GM12878 (cell line): Measurements from ENCODE around the gene SDHAF2. TPM values are rescaled to one million over a fixed set of nuclear protein-coding genes. Genes with fewer than 3 reads are reported as not detected.

Experiments used
- ATAC-seq: fragments of 200-7000 bp; cut with Tn5 transposase; 3 replicates; pipeline ENCODE4 v1.9.1; 2020; ENCODE audit warnings: mild to moderate bottlenecking, moderate library complexity
- BruUV-seq: library from RNA; stranded (reverse); fragments of 400-500 nt; replicated peaks from 2 replicates; lab custom pipeline; 2021; lab: Mats Ljungman, UMichigan
- CTCF ChIA-PET: fragments of 300-600 bp; sonication (Branson Sonifier 250); formaldehyde crosslinking; extraction: SDS; loops from one replicate; lab custom pipeline; 2021; ENCODE audit warnings: inconsistent platforms; lab: Yijun Ruan, JAX
- POLR2A ChIA-PET: fragments of 350-600 bp; formaldehyde crosslinking; extraction: SDS; loops from one replicate; lab custom pipeline; 2021; ENCODE audit warnings: inconsistent platforms; lab: Charles Lee
- RAD21 ChIA-PET: fragments of 300-600 bp; sonication (Branson Sonifier 250); formaldehyde crosslinking; loops from one replicate; lab custom pipeline; 2023; ENCODE audit warnings: antibody characterized with exemption; ENCODE audit not compliant: unreplicated experiment; lab: Charles Lee
- SMC1A ChIA-PET: fragments of 300-600 bp; sonication (Branson Sonifier 250); formaldehyde crosslinking; loops from one replicate; lab custom pipeline; 2023; ENCODE audit not compliant: unreplicated experiment, uncharacterized antibody; lab: Charles Lee
- DNase-seq: peaks from one replicate; pipeline ENCODE4 v3.0.0-alpha.2; 2011; ENCODE audit warnings: low read depth, low spot score
- FAIRE-seq: peaks from 3 replicates; lab custom pipeline; 2011; peaks lifted over from hg19 to GRCh38; lab: Jason Lieb, UNC
- H2AFZ ChIP-seq: 2 replicates; pipeline ENCODE4 v1.6.0; 2011; ENCODE audit warnings: low read depth, low read length, control low read depth; ENCODE audit not compliant: control insufficient read depth
- H3K27ac ChIP-seq: 2 replicates; pipeline ENCODE4 v1.5.1; 2011; ENCODE audit warnings: control low read depth; ENCODE audit not compliant: control insufficient read depth, insufficient read depth
- H3K27me3 ChIP-seq, 2 experiments: replicated peaks in 1 of 2; 2 replicates each; pipeline versions ENCODE4 v1.6.0 to v1.6.1; 2011; ENCODE audit warnings: low read length in 1 of 2; ENCODE audit not compliant: control insufficient read depth in 2 of 2, insufficient read depth in 2 of 2
- H3K36me3 ChIP-seq, 2 experiments: 2 replicates each; pipeline ENCODE4 v1.5.1; 2011; ENCODE audit warnings: low read length in 1 of 2; ENCODE audit not compliant: control insufficient read depth in 2 of 2, insufficient read depth in 2 of 2
- H3K4me1 ChIP-seq: 2 replicates; pipeline ENCODE4 v1.6.1; 2011; ENCODE audit warnings: mild to moderate bottlenecking, low read length, moderate library complexity, mixed read lengths; ENCODE audit not compliant: control insufficient read depth, insufficient read depth
- H3K4me2 ChIP-seq: 2 replicates; pipeline ENCODE4 v1.6.0; 2011; ENCODE audit warnings: control low read depth; ENCODE audit not compliant: control insufficient read depth, insufficient read depth
- H3K4me3 ChIP-seq: fragments of 200-600 bp; sonication (generic); 2 replicates; pipeline ENCODE4 v1.5.1; 2016
- H3K79me2 ChIP-seq: 2 replicates; pipeline ENCODE4 v1.6.0; 2011; ENCODE audit warnings: low read length; ENCODE audit not compliant: control insufficient read depth, insufficient read depth
- H3K9ac ChIP-seq: 2 replicates; pipeline ENCODE4 v1.8.0; 2011; ENCODE audit warnings: low read length, control low read depth, mixed read lengths; ENCODE audit not compliant: control insufficient read depth, insufficient read depth
- H3K9me3 ChIP-seq: replicated peaks from 3 replicates; pipeline ENCODE4 v1.5.1; 2011; ENCODE audit warnings: mild to moderate bottlenecking, low read length; ENCODE audit not compliant: control insufficient read depth, insufficient read depth
- H4K20me1 ChIP-seq: 2 replicates; pipeline ENCODE4 v1.6.0; 2011; ENCODE audit not compliant: control insufficient read depth, insufficient read depth
- FOXM1 ChIP-seq: IDR thresholded peaks from 2 replicates; pipeline ENCODE4 v1.6.1; 2012; ENCODE audit warnings: low read depth, mild to moderate bottlenecking, inconsistent platforms, low read length, moderate library complexity
- GATAD2B ChIP-seq: fragments of 450-650 bp; conservative IDR thresholded peaks from 2 replicates; pipeline ENCODE4 v1.6.1; 2017; ENCODE audit warnings: low read depth, mild to moderate bottlenecking, moderate library complexity
- HDGF ChIP-seq: fragments of 450-650 bp; IDR thresholded peaks from 2 replicates; pipeline ENCODE4 v1.6.1; 2016; ENCODE audit warnings: antibody characterized with exemption
- IKZF1 ChIP-seq: fragments of 450-650 bp; conservative IDR thresholded peaks from 2 replicates; pipeline ENCODE4 v1.6.1; 2017; ENCODE audit warnings: antibody characterized with exemption, mild to moderate bottlenecking
- NBN ChIP-seq: fragments of 450-650 bp; IDR thresholded peaks from 2 replicates; pipeline ENCODE4 v1.6.1; 2016
- NRF1 ChIP-seq: conservative IDR thresholded peaks from 2 replicates; pipeline ENCODE4 v1.6.1; 2011; ENCODE audit warnings: mild to moderate bottlenecking, low read depth, low read length, improper control_type of control experiment
- SMAD1 ChIP-seq: fragments of 450-650 bp; IDR thresholded peaks from 2 replicates; pipeline ENCODE4 v1.6.1; 2018; ENCODE audit warnings: mild to moderate bottlenecking, low read depth; ENCODE audit not compliant: partially characterized antibody
- SMC3 ChIP-seq: IDR thresholded peaks from 2 replicates; pipeline ENCODE4 v1.6.1; 2011; ENCODE audit warnings: low read length, improper control_type of control experiment, borderline replicate concordance
- STAT1 ChIP-seq: fragments of 450-650 bp; conservative IDR thresholded peaks from 2 replicates; pipeline ENCODE4 v1.6.1; 2014; ENCODE audit warnings: antibody characterized with exemption, mild to moderate bottlenecking
- TCF7 ChIP-seq: IDR thresholded peaks from 2 replicates; pipeline ENCODE4 v1.6.1; 2014; ENCODE audit warnings: antibody characterized with exemption, borderline replicate concordance
- ZNF274 ChIP-seq: IDR thresholded peaks from one replicate; pipeline ENCODE4 v1.8.0; 2011; ENCODE audit not compliant: insufficient read length, insufficient read depth
- ZSCAN29 ChIP-seq: fragments of 450-650 bp; IDR thresholded peaks from 2 replicates; pipeline ENCODE4 v1.6.1; 2017; ENCODE audit warnings: mild to moderate bottlenecking, moderate library complexity
- ZZZ3 ChIP-seq: IDR thresholded peaks from 2 replicates; pipeline ENCODE4 v1.6.1; 2011; ENCODE audit warnings: low read depth; ENCODE audit not compliant: control insufficient read depth, insufficient read length
- WGBS: methylation state at CpG from one replicate; pipeline ENCODE4 v1.1.6; 2016; ENCODE audit warnings: low lambda C conversion rate; ENCODE audit not compliant: insufficient replicate concordance, insufficient coverage; ENCODE audit errors: missing lambda C conversion rate; 5-methylcytosine and 5-hydroxymethylcytosine counted together
- in situ Hi-C: fragments of 300-500 bp; cut with MboI; formaldehyde crosslinking; loops from 9 replicates; pipeline ENCODE4 v1.14.3; 2018; ENCODE audit warnings: mixed read lengths
- intact Hi-C: fragments of 100-400 bp; cut with micrococcal nuclease; formaldehyde crosslinking; loops from one replicate; pipeline ENCODE4 v1.14.2; 2022; ENCODE audit not compliant: unreplicated experiment
- polyA plus RNA-seq, 11 experiments: library from polyadenylated mRNA; depleted of rRNA in 4 of 11; unstranded in 6 of 11; stranded (reverse) in 5 of 11; fragments of >200 nt; fragmentation: Nextera tagmentation in 4 of 11; fragmentation: Illumina TruSeq in 1 of 11; extraction: Ambion mirVana in 4 of 11; extraction: Trizol in 1 of 11; gene quantifications; 1 replicate in 1 of 11; 2 replicates in 10 of 11; pipeline versions ENCODE4 v1.2.1 to v1.2.3, GENCODE V29; 2011 to 2016; ENCODE audit warnings: inconsistent platforms in 2 of 11, missing spikeins in 2 of 11, low read depth in 1 of 11
- total RNA-seq, 4 experiments: library from RNA; depleted of rRNA in 3 of 4; stranded (reverse); fragments of >200 nt in 3 of 4; fragmentation: Illumina TruSeq in 1 of 4; extraction: Trizol in 1 of 4; gene quantifications; 2 replicates each; pipeline versions ENCODE4 v1.2.1 to v1.2.3, GENCODE V29; 2013 to 2021
- TF ChIP-seq, protein P1 (sequence below): IDR thresholded peaks from 2 replicates; pipeline ENCODE4 v1.6.1; 2012; ENCODE audit warnings: low read length, inconsistent platforms
- TF ChIP-seq, protein P2 (sequence below): fragments of 450-650 bp; IDR thresholded peaks from 2 replicates; pipeline ENCODE4 v1.6.1; 2017; ENCODE audit warnings: borderline replicate concordance
- TF ChIP-seq, protein P3 (sequence below): fragments of 450-650 bp; formaldehyde crosslinking; IDR thresholded peaks from 2 replicates; pipeline ENCODE4 v1.4.0; 2022; ENCODE audit warnings: mild to moderate bottlenecking, moderate library complexity
- TF ChIP-seq, protein P4 (sequence below): fragments of 450-650 bp; IDR thresholded peaks from 2 replicates; pipeline ENCODE4 v1.6.1; 2018; ENCODE audit warnings: borderline replicate concordance, mild to moderate bottlenecking; ENCODE audit not compliant: partially characterized antibody

Gene SDHAF2
- total and polyA plus RNA-seq, 10 of the 15 experiments (the other 5 are each of a cell fraction or from before 2014, with no cell fraction given) = 30.6 to 160 (median 78.3) TPM

DNA sequence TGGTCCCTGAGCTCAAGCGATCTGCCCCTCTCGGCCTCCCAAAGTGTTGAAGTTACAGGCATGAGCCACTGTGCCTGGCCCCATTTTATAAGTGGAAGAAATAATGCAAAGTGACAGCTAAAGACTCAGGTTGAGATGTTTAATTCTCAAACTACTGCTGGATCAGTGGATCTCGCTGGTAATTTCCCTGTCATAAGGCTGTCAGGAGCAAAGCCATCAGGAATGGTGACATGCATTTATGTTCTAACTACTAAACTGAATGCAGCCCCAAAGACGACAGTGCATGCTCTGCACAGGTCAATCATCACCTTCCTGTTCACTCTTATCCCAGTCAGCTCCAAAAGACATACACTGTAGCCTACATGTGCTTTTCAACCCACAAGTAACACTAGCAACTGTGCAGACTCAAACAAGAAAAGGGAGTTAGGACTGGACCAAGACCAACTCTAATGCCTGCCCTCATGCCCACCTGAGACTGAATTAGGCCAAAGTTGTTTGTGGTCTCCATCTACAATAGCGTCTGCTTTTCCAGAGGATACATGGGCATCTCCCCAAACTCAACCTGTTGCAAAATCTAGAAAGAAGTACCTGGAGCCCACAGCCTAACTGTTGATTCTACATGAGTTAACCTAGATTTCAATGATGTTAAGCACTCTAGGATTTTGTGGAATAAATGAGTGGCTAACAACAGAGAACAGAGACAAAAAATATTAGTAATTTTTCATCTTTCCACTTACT is 22.8 kb upstream of the SDHAF2 start:
- RAD21 ChIA-PET = no interaction called here
- Histone ChIP-seq H3K79me2 (no peaks in the 10 kb centered on the region), H3K9ac (no peak overlapping the region), H3K9me3 (no peaks in the 10 kb centered on the region), H3K36me3 (peaks cover 33 to 52% of the 10 kb centered on the region in 2 experiments), H3K4me1 (no peaks in the 10 kb centered on the region), H3K4me3 (no peak overlapping the region), H2AFZ (no peak overlapping the region), H3K27me3 (no peaks in the 10 kb centered on the region), H3K4me2 (no peak overlapping the region), H4K20me1 (no peaks in the 10 kb centered on the region; the same call in 1 of the 2 replicates), H3K27ac (no peak overlapping the region)
- no peak for FAIRE-seq
- ATAC-seq = no peak
- DNase-seq = no peak
- POLR2A ChIA-PET = no interaction called here
- intact Hi-C loops = no loop called here
- in situ Hi-C loops = no loop called here
- no TSS peak for BruUV-seq
- SMC1A ChIA-PET = no interaction called here
- CTCF ChIA-PET = interaction anchor here (1.0 kb wide), 1 partner anchor 9 kb away, joined by 3 read pairs; no protein-coding TSS in a partner anchor
- 98% methylated on average over 5 of the region's 5 CpGs for WGBS
- TF ChIP-seq HDGF = no peak
- TF ChIP-seq SMC3 = no peak
- TF ChIP-seq, protein P1, sequence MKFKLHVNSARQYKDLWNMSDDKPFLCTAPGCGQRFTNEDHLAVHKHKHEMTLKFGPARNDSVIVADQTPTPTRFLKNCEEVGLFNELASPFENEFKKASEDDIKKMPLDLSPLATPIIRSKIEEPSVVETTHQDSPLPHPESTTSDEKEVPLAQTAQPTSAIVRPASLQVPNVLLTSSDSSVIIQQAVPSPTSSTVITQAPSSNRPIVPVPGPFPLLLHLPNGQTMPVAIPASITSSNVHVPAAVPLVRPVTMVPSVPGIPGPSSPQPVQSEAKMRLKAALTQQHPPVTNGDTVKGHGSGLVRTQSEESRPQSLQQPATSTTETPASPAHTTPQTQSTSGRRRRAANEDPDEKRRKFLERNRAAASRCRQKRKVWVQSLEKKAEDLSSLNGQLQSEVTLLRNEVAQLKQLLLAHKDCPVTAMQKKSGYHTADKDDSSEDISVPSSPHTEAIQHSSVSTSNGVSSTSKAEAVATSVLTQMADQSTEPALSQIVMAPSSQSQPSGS = no peak
- TF ChIP-seq, protein P2, sequence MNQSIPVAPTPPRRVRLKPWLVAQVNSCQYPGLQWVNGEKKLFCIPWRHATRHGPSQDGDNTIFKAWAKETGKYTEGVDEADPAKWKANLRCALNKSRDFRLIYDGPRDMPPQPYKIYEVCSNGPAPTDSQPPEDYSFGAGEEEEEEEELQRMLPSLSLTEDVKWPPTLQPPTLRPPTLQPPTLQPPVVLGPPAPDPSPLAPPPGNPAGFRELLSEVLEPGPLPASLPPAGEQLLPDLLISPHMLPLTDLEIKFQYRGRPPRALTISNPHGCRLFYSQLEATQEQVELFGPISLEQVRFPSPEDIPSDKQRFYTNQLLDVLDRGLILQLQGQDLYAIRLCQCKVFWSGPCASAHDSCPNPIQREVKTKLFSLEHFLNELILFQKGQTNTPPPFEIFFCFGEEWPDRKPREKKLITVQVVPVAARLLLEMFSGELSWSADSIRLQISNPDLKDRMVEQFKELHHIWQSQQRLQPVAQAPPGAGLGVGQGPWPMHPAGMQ = no peak
- TF ChIP-seq ZZZ3 = no peak
- no peak for TF ChIP-seq TCF7
- TF ChIP-seq IKZF1 = no peak
- TF ChIP-seq, protein P3, sequence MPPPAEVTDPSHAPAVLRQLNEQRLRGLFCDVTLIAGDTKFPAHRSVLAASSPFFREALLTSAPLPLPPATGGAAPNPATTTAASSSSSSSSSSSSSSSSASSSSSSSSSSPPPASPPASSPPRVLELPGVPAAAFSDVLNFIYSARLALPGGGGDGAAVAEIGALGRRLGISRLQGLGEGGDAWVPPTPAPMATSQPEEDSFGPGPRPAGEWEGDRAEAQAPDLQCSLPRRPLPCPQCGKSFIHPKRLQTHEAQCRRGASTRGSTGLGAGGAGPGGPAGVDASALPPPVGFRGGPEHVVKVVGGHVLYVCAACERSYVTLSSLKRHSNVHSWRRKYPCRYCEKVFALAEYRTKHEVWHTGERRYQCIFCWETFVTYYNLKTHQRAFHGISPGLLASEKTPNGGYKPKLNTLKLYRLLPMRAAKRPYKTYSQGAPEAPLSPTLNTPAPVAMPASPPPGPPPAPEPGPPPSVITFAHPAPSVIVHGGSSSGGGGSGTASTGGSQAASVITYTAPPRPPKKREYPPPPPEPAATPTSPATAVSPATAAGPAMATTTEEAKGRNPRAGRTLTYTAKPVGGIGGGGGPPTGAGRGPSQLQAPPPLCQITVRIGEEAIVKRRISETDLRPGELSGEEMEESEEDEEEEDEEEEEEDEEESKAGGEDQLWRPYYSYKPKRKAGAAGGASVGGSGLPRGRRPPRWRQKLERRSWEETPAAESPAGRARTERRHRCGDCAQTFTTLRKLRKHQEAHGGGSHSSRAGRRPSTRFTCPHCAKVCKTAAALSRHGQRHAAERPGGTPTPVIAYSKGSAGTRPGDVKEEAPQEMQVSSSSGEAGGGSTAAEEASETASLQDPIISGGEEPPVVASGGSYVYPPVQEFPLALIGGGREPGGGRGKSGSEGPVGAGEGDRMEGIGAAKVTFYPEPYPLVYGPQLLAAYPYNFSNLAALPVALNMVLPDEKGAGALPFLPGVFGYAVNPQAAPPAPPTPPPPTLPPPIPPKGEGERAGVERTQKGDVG (CRISPR knock-in tag) = no peak
- no peak for TF ChIP-seq NBN
- TF ChIP-seq GATAD2B = no peak
- no peak for TF ChIP-seq ZSCAN29
- no peak for TF ChIP-seq SMAD1
- TF ChIP-seq, protein P4, sequence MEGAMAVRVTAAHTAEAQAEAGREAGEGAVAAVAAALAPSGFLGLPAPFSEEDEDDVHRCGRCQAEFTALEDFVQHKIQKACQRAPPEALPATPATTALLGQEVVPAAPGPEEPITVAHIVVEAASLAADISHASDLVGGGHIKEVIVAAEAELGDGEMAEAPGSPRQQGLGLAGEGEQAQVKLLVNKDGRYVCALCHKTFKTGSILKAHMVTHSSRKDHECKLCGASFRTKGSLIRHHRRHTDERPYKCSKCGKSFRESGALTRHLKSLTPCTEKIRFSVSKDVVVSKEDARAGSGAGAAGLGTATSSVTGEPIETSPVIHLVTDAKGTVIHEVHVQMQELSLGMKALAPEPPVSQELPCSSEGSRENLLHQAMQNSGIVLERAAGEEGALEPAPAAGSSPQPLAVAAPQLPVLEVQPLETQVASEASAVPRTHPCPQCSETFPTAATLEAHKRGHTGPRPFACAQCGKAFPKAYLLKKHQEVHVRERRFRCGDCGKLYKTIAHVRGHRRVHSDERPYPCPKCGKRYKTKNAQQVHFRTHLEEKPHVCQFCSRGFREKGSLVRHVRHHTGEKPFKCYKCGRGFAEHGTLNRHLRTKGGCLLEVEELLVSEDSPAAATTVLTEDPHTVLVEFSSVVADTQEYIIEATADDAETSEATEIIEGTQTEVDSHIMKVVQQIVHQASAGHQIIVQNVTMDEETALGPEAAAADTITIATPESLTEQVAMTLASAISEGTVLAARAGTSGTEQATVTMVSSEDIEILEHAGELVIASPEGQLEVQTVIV = no peak
- no peak for TF ChIP-seq NRF1
- no peak for TF ChIP-seq STAT1
- TF ChIP-seq FOXM1 = no peak
- no peak for TF ChIP-seq ZNF274
